Measurements from ENCODE around the gene UPK2.

GRCh38 chr11:118933486-118933885 is 22.6 kb upstream of the UPK2 start:
- TF ChIP-seq EZH2 (IDR thresholded peaks at IDR 0.05): no peak
- TF ChIP-seq POLR2AphosphoS5 (IDR thresholded peaks at IDR 0.05; ENCODE audit: borderline replicate concordance, low read depth, low read length): no peak
- TF ChIP-seq FOXP2 (optimal IDR thresholded peaks at IDR 0.05; ENCODE audit: control extremely low read depth, extremely low read length, insufficient read depth): no peak
